Spinal cord (tissue), 10 donors: Measurements from ENCODE around the gene PREX1. TPM values are rescaled to one million over a fixed set of nuclear protein-coding genes. Genes with fewer than 3 reads are reported as not detected.
"Not testable (repeated sequence)": the region's sequence is repeated elsewhere in the genome, so short reads cannot be mapped to it uniquely, and the experiment has no call there.

ENCODE experiments used
- DNase-seq, 6 donors: peaks; one replicate each; pipeline versions ENCODE4 v3.0.0 to v3.0.0-alpha.2; 2013 to 2015; ENCODE audit warnings: low spot score in 6 of 6, low read depth in 4 of 6
- H3K27ac ChIP-seq: one replicate; pipeline ENCODE4 v1.5.1; 2013; ENCODE audit warnings: low read depth, low read length, control low read depth
- H3K27me3 ChIP-seq: one replicate; pipeline ENCODE4 v1.6.1; 2013; ENCODE audit warnings: low read length; ENCODE audit not compliant: control insufficient read depth, insufficient read depth
- H3K36me3 ChIP-seq: one replicate; pipeline ENCODE4 v1.6.1; 2013; ENCODE audit warnings: low read length; ENCODE audit not compliant: control insufficient read depth, insufficient read depth
- H3K4me1 ChIP-seq: one replicate; pipeline ENCODE4 v1.6.1; 2013; ENCODE audit warnings: low read length; ENCODE audit not compliant: control insufficient read depth, insufficient read depth
- H3K4me3 ChIP-seq: one replicate; pipeline ENCODE4 v1.5.1; 2013; ENCODE audit warnings: low read depth, low read length, control low read depth
- H3K9me3 ChIP-seq: one replicate; pipeline ENCODE4 v1.6.1; 2013; ENCODE audit warnings: low read length; ENCODE audit not compliant: control insufficient read depth, insufficient read depth
- WGBS: methylation state at CpG from one replicate; pipeline ENCODE4 v1.1.5; 2013; ENCODE audit warnings: missing lambda C conversion rate; ENCODE audit not compliant: insufficient coverage; 5-methylcytosine and 5-hydroxymethylcytosine counted together
- polyA plus RNA-seq, 2 donors: library from polyadenylated mRNA; unstranded; fragments of 120-200 nt; gene quantifications; one replicate each; pipeline ENCODE4 v1.2.1, GENCODE V29; 2013; ENCODE audit not compliant: insufficient read length in 2 of 2
- total RNA-seq, 2 donors: library from RNA; depleted of rRNA in 1 of 2; stranded (reverse); fragments of 120-200 nt in 1 of 2; fragments of >200 nt in 1 of 2; gene quantifications; one replicate each; pipeline versions ENCODE4 v1.2.3 to v1.2.4, GENCODE V29; 2013 to 2014
- donor health status: healthy.

PREX1 gene
- total and polyA plus RNA-seq, 4 donors: 46.7 to 99.1 (median 72.9) TPM

GRCh38 chr20:48815537-48815936, 12.3 kb downstream of the PREX1 start:
- Histone ChIP-seq H3K4me3 (no peak overlapping the region), H3K36me3 (peaks cover 9% of the 10 kb centered on the region), H3K27me3 (no peaks in the 10 kb centered on the region), H3K4me1 (peaks cover 51% of the 10 kb centered on the region), H3K27ac (no peak overlapping the region), H3K9me3 (no peaks in the 10 kb centered on the region)
- 91% methylated on average over 6 of the region's 12 CpGs for WGBS
- DNase-seq: no peak

- H3K36me3 ChIP-seq: peaks cover 6% of the 10 kb centered on the region
- H3K27me3 ChIP-seq: no peaks in the 10 kb centered on the region
- WGBS: no CpG with 5 or more reads among the region's 5 CpGs
- H3K4me1 ChIP-seq: peaks cover 45% of the 10 kb centered on the region
- H3K27ac ChIP-seq: no peak overlapping the region
- no peak for DNase-seq
- H3K9me3 ChIP-seq: no peaks in the 10 kb centered on the region
- H3K4me3 ChIP-seq: no peak overlapping the region
Measured at GRCh38 chr20:48814633-48815032, 13.2 kb downstream of the PREX1 start.

- Histone ChIP-seq H3K9me3 (no peaks in the 10 kb centered on the region), H3K36me3 (peaks cover 4% of the 10 kb centered on the region), H3K27me3 (no peaks in the 10 kb centered on the region), H3K4me3 (no peak overlapping the region), H3K27ac (peak overlapping the region; percentile 29), H3K4me1 (peaks cover 47% of the 10 kb centered on the region)
- no peak for DNase-seq
- WGBS: 61% methylated on average over 5 of the region's 5 CpGs
Measured at GRCh38 chr20:48813930-48814546, 13.8 kb downstream of the PREX1 start.

GRCh38 chr20:48813446-48813747, 14.4 kb downstream of the PREX1 start:
- peaks cover 47% of the 10 kb centered on the region for H3K4me1 ChIP-seq
- no peak overlapping the region for H3K27ac ChIP-seq
- WGBS: no CpG with 5 or more reads among the region's 3 CpGs
- no peaks in the 10 kb centered on the region for H3K36me3 ChIP-seq
- no peak for DNase-seq
- H3K9me3 ChIP-seq: no peaks in the 10 kb centered on the region
- H3K27me3 ChIP-seq: no peaks in the 10 kb centered on the region
- no peak overlapping the region for H3K4me3 ChIP-seq

- Histone ChIP-seq H3K27ac (no peak overlapping the region), H3K27me3 (no peaks in the 10 kb centered on the region), H3K4me3 (no peak overlapping the region), H3K4me1 (peaks cover 51% of the 10 kb centered on the region), H3K9me3 (no peaks in the 10 kb centered on the region), H3K36me3 (no peaks in the 10 kb centered on the region)
- 64% methylated on average over 6 of the region's 15 CpGs for WGBS
- peak in 1 of 6 donors; percentile 30 for DNase-seq
Measured at GRCh38 chr20:48812600-48813445, 15.0 kb downstream of the PREX1 start.

GRCh38 chr20:48812114-48812513, 15.7 kb downstream of the PREX1 start:
- WGBS: no CpG with 5 or more reads among the region's 1 CpG
- H3K27me3 ChIP-seq, DNase-seq, H3K9me3 ChIP-seq, H3K4me3 ChIP-seq, H3K36me3 ChIP-seq, H3K27ac ChIP-seq: not testable (repeated sequence)
- peaks cover 53% of the 10 kb centered on the region for H3K4me1 ChIP-seq

GRCh38 chr20:48809673-48810072, 18.1 kb downstream of the PREX1 start:
- H3K4me1 ChIP-seq: peaks cover 58% of the 10 kb centered on the region

GRCh38 chr20:48808382-48809034, 19.3 kb downstream of the PREX1 start:
- Histone ChIP-seq H3K27me3 (no peaks in the 10 kb centered on the region), H3K4me1 (peaks cover 62% of the 10 kb centered on the region), H3K4me3 (no peak overlapping the region), H3K36me3 (peaks cover 8% of the 10 kb centered on the region), H3K9me3 (no peaks in the 10 kb centered on the region), H3K27ac (peak overlapping the region; percentile 84)
- 60% methylated on average over 9 of the region's 10 CpGs for WGBS
- DNase-seq: no peak

More at GRCh38 chr20:48809673-48810072, 18.1 kb downstream of the PREX1 start:
- Histone ChIP-seq H3K27ac (no peak overlapping the region), H3K9me3 (no peaks in the 10 kb centered on the region), H3K4me3 (no peak overlapping the region), H3K27me3 (no peaks in the 10 kb centered on the region), H3K36me3 (peaks cover 1% of the 10 kb centered on the region)
- DNase-seq: no peak
- 90% methylated on average over 2 of the region's 5 CpGs for WGBS

- H3K9me3 ChIP-seq: no peaks in the 10 kb centered on the region
- H3K4me1 ChIP-seq: peaks cover 64% of the 10 kb centered on the region
- no peak overlapping the region for H3K4me3 ChIP-seq
- WGBS: 14% methylated on average over 6 of the region's 13 CpGs
- peak overlapping the region; percentile 84 for H3K27ac ChIP-seq
- H3K36me3 ChIP-seq: peaks cover 11% of the 10 kb centered on the region
- DNase-seq: peak in 2 of 6 donors; percentile 79 to 83
- H3K27me3 ChIP-seq: no peaks in the 10 kb centered on the region
Measured at GRCh38 chr20:48807586-48808381, 20.0 kb downstream of the PREX1 start.
